GM13977 (cell line): ENCODE measurements around the gene NUP214.

Experiments used
- DNase-seq: peaks from one replicate; pipeline ENCODE4 v3.0.0; 2012; ENCODE audit warnings: low spot score
- CTCF ChIP-seq: IDR thresholded peaks from 2 replicates; pipeline ENCODE4 v1.5.1; 2012; ENCODE audit warnings: mild to moderate bottlenecking, control low read depth; ENCODE audit not compliant: insufficient read depth; ENCODE audit errors: extremely low read depth, missing control alignments
- in situ Hi-C: fragments of 300-500 bp; cut with MboI; formaldehyde crosslinking; loops from one replicate; pipeline ENCODE4 v1.12.0; 2022; ENCODE audit warnings: low sequenced_read_pairs, low pct_unique_long_range_greater_than_20kb, mixed read lengths, inconsistent platforms; ENCODE audit not compliant: unreplicated experiment

The NUP214 gene

GRCh38 chr9:131091352-131091992 is 33.9 kb upstream of the NUP214 start:
- DNase-seq, result no peak
- no peak for TF ChIP-seq CTCF
- in situ Hi-C loops, result no loop called here

- in situ Hi-C loops, result no loop called here
- DNase-seq, result no peak
- no peak for TF ChIP-seq CTCF
Measured at GRCh38 chr9:131092030-131092429, 33.4 kb upstream of the NUP214 start.

- no peak for TF ChIP-seq CTCF
- DNase-seq, result no peak
- in situ Hi-C loops, result no loop called here
Measured at GRCh38 chr9:131092548-131093440, 32.6 kb upstream of the NUP214 start.

GRCh38 chr9:131094015-131094414 is 31.4 kb upstream of the NUP214 start:
- TF ChIP-seq CTCF, result no peak
- in situ Hi-C loops, result no loop called here
- no peak for DNase-seq

GRCh38 chr9:131094622-131095021 is 30.8 kb upstream of the NUP214 start:
- in situ Hi-C loops, result no loop called here
- DNase-seq, result no peak
- TF ChIP-seq CTCF, result no peak

- no peak for DNase-seq
- in situ Hi-C loops, result no loop called here
- no peak for TF ChIP-seq CTCF
Measured at GRCh38 chr9:131095666-131096268, 29.6 kb upstream of the NUP214 start.
